Testis (tissue), 2 donors: Measurements from ENCODE around the gene CACNA1I.

Source experiments
- POLR2A ChIP-seq: fragments of 450-650 bp; IDR thresholded peaks from one replicate; pipeline ENCODE4 v1.6.1; 2017; ENCODE audit warnings: antibody characterized with exemption, mild to moderate bottlenecking, moderate library complexity
- TF ChIP-seq, protein P1 (sequence below), 3 experiments: fragments of 450-650 bp in 2 of 3; fragments of 200-600 bp in 1 of 3; sonication (generic) in 1 of 3; IDR thresholded peaks; one replicate each; pipeline ENCODE4 v1.5.1; 2016 to 2019; ENCODE audit warnings: antibody characterized with exemption in 3 of 3, mild to moderate bottlenecking in 2 of 3, moderate library complexity in 1 of 3

DNA sequence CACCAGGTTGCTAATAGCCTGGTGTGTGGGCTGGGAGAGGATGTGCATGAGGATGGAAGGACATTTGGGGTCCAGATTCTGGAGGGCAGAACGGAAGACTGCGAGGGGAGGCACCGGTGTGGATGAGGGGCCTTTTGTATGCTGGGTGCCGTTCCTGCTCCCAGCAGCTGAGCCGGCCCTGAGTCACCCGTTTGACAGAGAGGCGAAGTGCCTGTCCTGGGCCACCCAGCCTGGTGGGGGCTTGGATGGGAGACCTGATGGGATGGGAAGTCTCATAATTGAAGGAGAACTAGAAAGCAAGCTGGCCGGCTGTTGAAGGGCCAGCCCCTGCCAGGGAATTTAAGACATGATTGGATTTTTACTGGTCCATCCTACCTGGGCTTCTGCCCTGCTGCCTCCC is 10.8 kb downstream of the CACNA1I start:
- TF ChIP-seq, protein P1, sequence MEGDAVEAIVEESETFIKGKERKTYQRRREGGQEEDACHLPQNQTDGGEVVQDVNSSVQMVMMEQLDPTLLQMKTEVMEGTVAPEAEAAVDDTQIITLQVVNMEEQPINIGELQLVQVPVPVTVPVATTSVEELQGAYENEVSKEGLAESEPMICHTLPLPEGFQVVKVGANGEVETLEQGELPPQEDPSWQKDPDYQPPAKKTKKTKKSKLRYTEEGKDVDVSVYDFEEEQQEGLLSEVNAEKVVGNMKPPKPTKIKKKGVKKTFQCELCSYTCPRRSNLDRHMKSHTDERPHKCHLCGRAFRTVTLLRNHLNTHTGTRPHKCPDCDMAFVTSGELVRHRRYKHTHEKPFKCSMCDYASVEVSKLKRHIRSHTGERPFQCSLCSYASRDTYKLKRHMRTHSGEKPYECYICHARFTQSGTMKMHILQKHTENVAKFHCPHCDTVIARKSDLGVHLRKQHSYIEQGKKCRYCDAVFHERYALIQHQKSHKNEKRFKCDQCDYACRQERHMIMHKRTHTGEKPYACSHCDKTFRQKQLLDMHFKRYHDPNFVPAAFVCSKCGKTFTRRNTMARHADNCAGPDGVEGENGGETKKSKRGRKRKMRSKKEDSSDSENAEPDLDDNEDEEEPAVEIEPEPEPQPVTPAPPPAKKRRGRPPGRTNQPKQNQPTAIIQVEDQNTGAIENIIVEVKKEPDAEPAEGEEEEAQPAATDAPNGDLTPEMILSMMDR (IDR thresholded peaks at IDR 0.05): no peak
- no peak for TF ChIP-seq POLR2A
